Fibroblast of lung (primary cell): ENCODE measurements around the gene JAK2. TPM values are rescaled to one million over a fixed set of nuclear protein-coding genes. Genes with fewer than 3 reads are reported as not detected.

Experiments used
- DNase-seq, 2 donors: peaks; one replicate each; pipeline versions ENCODE4 v3.0.0 to v3.0.0-alpha.2; 2010; ENCODE audit warnings: low read depth in 2 of 2
- H2AFZ ChIP-seq: 2 replicates; pipeline ENCODE4 v1.5.1; 2012; ENCODE audit warnings: low read length, control low read depth, inconsistent platforms
- H3K27ac ChIP-seq: 2 replicates; pipeline ENCODE4 v1.5.1; 2011; ENCODE audit warnings: low read length, control low read depth; ENCODE audit not compliant: insufficient read depth
- H3K27me3 ChIP-seq: 2 replicates; pipeline ENCODE4 v1.5.1; 2011; ENCODE audit warnings: mild to moderate bottlenecking, low read length; ENCODE audit not compliant: control insufficient read depth, insufficient read depth
- H3K36me3 ChIP-seq: 2 replicates; pipeline ENCODE4 v1.5.1; 2011; ENCODE audit warnings: low read length; ENCODE audit not compliant: control insufficient read depth, insufficient read depth
- H3K4me1 ChIP-seq: 2 replicates; pipeline ENCODE4 v1.5.1; 2011; ENCODE audit warnings: low read length; ENCODE audit not compliant: control insufficient read depth, insufficient read depth; ENCODE audit errors: extremely low read depth
- H3K4me2 ChIP-seq: 2 replicates; pipeline ENCODE4 v1.5.1; 2011; ENCODE audit warnings: low read length, control low read depth; ENCODE audit not compliant: insufficient read depth; ENCODE audit errors: extremely low read depth
- H3K4me3 ChIP-seq, 4 experiments: fragments of 200-600 bp in 1 of 4; sonication (generic) in 1 of 4; replicated peaks in 1 of 4; 2 replicates each; pipeline ENCODE4 v1.5.1; 2011 to 2016; ENCODE audit warnings: low read length in 4 of 4, low read depth in 3 of 4, mild to moderate bottlenecking in 3 of 4, control low read depth in 2 of 4, inconsistent platforms in 1 of 4, mixed read lengths in 1 of 4; ENCODE audit not compliant: insufficient read depth in 1 of 4; ENCODE audit errors: control extremely low read depth in 1 of 4
- H3K79me2 ChIP-seq: 2 replicates; pipeline ENCODE4 v1.5.1; 2012; ENCODE audit warnings: mild to moderate bottlenecking, low read length, inconsistent platforms; ENCODE audit not compliant: control insufficient read depth, insufficient read depth
- H3K9ac ChIP-seq: 2 replicates; pipeline ENCODE4 v1.5.1; 2011; ENCODE audit warnings: mild to moderate bottlenecking, low read length, control low read depth; ENCODE audit not compliant: insufficient read depth
- H3K9me3 ChIP-seq: 2 replicates; pipeline ENCODE4 v1.5.1; 2012; ENCODE audit warnings: low read depth, low read length; ENCODE audit not compliant: control insufficient read depth, insufficient read depth
- H4K20me1 ChIP-seq: 2 replicates; pipeline ENCODE4 v1.5.1; 2011; ENCODE audit warnings: low read length; ENCODE audit not compliant: control insufficient read depth, insufficient read depth; ENCODE audit errors: extremely low read depth
- CTCF ChIP-seq, 2 donors: IDR thresholded peaks in 1 of 2; conservative IDR thresholded peaks in 1 of 2; 1 replicate in 1 of 2; 2 replicates in 1 of 2; pipeline ENCODE4 v1.5.1; 2011 to 2012; ENCODE audit warnings: low read length in 2 of 2, control low read depth in 1 of 2, inconsistent platforms in 1 of 2, low read depth in 1 of 2, mild to moderate bottlenecking in 1 of 2
- EZH2 ChIP-seq: IDR thresholded peaks from 2 replicates; pipeline ENCODE4 v1.5.1; 2012; ENCODE audit warnings: low read length, control low read depth, mild to moderate bottlenecking; ENCODE audit errors: missing control alignments
- polyA plus RNA-seq, 2 donors: library from polyadenylated mRNA; depleted of rRNA in 1 of 2; stranded (reverse) in 1 of 2; unstranded in 1 of 2; fragments of >200 nt; gene quantifications; 2 replicates each; pipeline ENCODE4 v1.2.1, GENCODE V29; 2011 to 2012; ENCODE audit warnings: missing spikeins in 1 of 2
- total RNA-seq: library from RNA; depleted of rRNA; stranded (reverse); fragments of >200 nt; gene quantifications from 2 replicates; pipeline ENCODE4 v1.2.1, GENCODE V29; 2014

Gene JAK2
- total and polyA plus RNA-seq, 2 donors (not counting 1 experiment from before 2014, with no cell fraction given) = 5.0 to 13.4 TPM

GRCh38 chr9:4955836-4956235 lies 29.2 kb upstream of the JAK2 start:
- no peak overlapping the region for H3K4me3 ChIP-seq
- no peaks in the 10 kb centered on the region for H3K27me3 ChIP-seq
- no peak for DNase-seq
- no peaks in the 10 kb centered on the region for H4K20me1 ChIP-seq
- H3K79me2 ChIP-seq = no peaks in the 10 kb centered on the region
- no peak overlapping the region for H2AFZ ChIP-seq
- TF ChIP-seq EZH2 (no peak), CTCF (conservative IDR thresholded peaks at IDR 0.05 in 1 of 2, IDR thresholded peaks at IDR 0.05 in 1 of 2; ENCODE audit: low read depth in 1 of 2, low read length in 2 of 2) (no peak)
- no peaks in the 10 kb centered on the region for H3K36me3 ChIP-seq
- H3K9me3 ChIP-seq = no peaks in the 10 kb centered on the region
- H3K27ac ChIP-seq = no peak overlapping the region
- H3K4me2 ChIP-seq = no peak overlapping the region
- no peak overlapping the region for H3K9ac ChIP-seq
- no peaks in the 10 kb centered on the region for H3K4me1 ChIP-seq

GRCh38 chr9:4959031-4959430 lies 26.0 kb upstream of the JAK2 start:
- Histone ChIP-seq H3K27ac (no peak overlapping the region), H2AFZ (no peak overlapping the region), H3K4me2 (no peak overlapping the region)

GRCh38 chr9:4962085-4962484 lies 23.0 kb upstream of the JAK2 start:
- no peaks in the 10 kb centered on the region for H3K9me3 ChIP-seq
- H4K20me1 ChIP-seq = no peaks in the 10 kb centered on the region
- no peak overlapping the region for H2AFZ ChIP-seq
- H3K4me1 ChIP-seq = no peaks in the 10 kb centered on the region
- H3K79me2 ChIP-seq = no peaks in the 10 kb centered on the region
- H3K4me3 ChIP-seq = no peak overlapping the region
- no peaks in the 10 kb centered on the region for H3K27me3 ChIP-seq
- H3K4me2 ChIP-seq = no peak overlapping the region
- no peaks in the 10 kb centered on the region for H3K36me3 ChIP-seq
- DNase-seq = no peak
- no peak overlapping the region for H3K27ac ChIP-seq
- TF ChIP-seq CTCF (conservative IDR thresholded peaks at IDR 0.05 in 1 of 2, IDR thresholded peaks at IDR 0.05 in 1 of 2; ENCODE audit: low read depth in 1 of 2, low read length in 2 of 2) (no peak), EZH2 (no peak)
- H3K9ac ChIP-seq = no peak overlapping the region

More at GRCh38 chr9:4959031-4959430, 26.0 kb upstream of the JAK2 start:
- no peaks in the 10 kb centered on the region for H3K9me3 ChIP-seq
- no peaks in the 10 kb centered on the region for H3K27me3 ChIP-seq
- no peaks in the 10 kb centered on the region for H4K20me1 ChIP-seq
- no peaks in the 10 kb centered on the region for H3K36me3 ChIP-seq
- DNase-seq = no peak
- no peaks in the 10 kb centered on the region for H3K79me2 ChIP-seq
- no peaks in the 10 kb centered on the region for H3K4me1 ChIP-seq
- TF ChIP-seq CTCF (conservative IDR thresholded peaks at IDR 0.05 in 1 of 2, IDR thresholded peaks at IDR 0.05 in 1 of 2; ENCODE audit: low read depth in 1 of 2, low read length in 2 of 2) (no peak), EZH2 (no peak)
- no peak overlapping the region for H3K4me3 ChIP-seq
- no peak overlapping the region for H3K9ac ChIP-seq
